CD4-positive, alpha-beta T cell treated with Interleukin-1 beta for 1 hour (primary cell): ENCODE measurements around the gene SPEF2.
A peak's percentile ranks its signal among the peaks of the same experiment; 100 is the strongest.

ENCODE experiments used
- DNase-seq, 2 donors: peaks; one replicate each; pipeline ENCODE4 v3.0.0-alpha.2; 2020 to 2022

Gene SPEF2

DNA sequence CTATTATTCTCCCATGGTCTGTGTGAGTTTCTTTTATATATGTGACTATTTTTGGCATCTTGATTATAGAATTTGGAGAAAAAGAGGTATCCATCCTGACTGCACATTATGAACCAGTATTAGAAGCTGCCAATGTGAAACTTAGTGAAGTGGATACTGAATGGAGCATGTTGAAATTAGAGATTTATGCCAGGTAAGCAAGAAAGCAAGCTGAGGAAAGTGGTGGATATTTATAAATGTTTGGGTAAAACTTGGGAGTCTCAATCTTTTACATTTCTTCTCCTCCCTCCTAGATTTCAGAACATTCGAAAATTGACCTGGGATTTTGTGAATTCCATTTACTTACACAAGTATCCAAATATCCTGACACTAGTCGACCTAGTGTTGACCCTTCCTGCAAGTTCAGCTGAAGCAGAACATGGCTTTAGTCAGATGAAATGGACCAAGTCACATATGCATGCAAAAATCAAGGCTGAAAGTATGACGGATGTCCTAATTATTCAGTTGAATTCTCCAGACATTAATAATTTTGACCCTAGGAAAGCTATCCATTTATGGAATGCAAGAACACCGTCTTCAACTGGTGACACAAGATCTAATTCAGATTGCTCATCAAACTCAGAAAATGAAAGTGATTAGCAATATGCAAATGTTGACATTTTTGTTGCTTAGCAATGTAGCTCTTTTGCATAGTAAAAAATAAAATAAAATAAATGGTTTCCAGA lies 172.2 kb downstream of the SPEF2 start:
- DNase-seq: peak in 1 of 2 donors; percentile 39

DNA sequence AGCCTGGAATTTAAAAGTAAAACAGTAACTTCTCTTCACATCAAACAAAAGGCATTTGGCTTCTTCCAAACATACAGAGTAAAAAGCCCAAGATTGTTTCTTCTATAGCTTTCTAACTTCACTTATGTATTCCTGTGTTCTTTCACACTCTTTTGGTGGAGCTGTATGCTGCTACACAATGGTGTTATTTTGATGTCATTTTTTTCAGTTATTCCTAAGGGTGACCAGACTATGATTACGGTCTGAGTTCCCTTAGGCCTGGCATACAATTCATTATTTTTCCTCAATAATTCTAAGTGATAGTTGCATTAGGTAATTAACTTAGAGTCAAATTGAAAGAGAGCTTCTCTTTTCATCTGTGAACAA lies 172.8 kb downstream of the SPEF2 start:
- DNase-seq: no peak

DNA sequence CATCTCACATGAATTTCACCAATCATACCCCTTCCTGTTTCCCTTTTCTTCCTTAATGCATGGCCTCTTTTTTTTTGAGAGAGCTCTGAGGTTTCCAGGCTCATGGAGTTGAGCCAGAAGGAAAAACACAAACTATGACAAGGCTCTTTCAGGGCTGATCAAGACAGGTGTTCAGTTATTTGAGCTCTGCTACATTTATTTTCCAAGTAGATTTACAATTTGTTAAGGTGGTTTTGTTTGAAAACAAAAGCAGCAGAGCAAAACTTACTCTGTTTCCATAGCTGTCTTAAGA lies 176.6 kb downstream of the SPEF2 start:
- no peak for DNase-seq

GRCh38 chr5:35794684-35795375 lies 177.2 kb downstream of the SPEF2 start:
- no peak for DNase-seq

DNA sequence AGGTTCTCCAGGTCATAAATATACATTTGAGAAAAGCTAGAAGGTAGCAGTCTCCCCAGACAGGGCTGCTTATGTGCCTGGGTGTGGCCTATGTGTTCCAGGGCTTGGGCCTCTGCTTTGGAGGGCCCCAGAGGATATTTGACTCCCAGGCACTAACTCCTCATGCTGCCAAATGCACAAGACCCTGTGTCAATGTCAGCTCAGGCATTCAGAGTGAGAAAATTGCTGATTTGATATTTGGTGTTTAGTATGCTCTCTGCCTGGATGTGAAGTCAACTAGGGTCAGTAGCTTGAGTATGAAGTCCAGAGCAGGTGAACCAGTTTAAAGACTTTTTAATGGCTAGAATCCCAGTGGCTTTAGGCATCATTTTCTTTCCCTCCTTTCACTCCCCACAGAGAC lies 181.5 kb downstream of the SPEF2 start:
- no peak for DNase-seq

GRCh38 chr5:35799753-35800152 lies 182.1 kb downstream of the SPEF2 start:
- DNase-seq: no peak

GRCh38 chr5:35803191-35803651 lies 185.6 kb downstream of the SPEF2 start:
- peak; percentile 22 to 39 for DNase-seq

DNA sequence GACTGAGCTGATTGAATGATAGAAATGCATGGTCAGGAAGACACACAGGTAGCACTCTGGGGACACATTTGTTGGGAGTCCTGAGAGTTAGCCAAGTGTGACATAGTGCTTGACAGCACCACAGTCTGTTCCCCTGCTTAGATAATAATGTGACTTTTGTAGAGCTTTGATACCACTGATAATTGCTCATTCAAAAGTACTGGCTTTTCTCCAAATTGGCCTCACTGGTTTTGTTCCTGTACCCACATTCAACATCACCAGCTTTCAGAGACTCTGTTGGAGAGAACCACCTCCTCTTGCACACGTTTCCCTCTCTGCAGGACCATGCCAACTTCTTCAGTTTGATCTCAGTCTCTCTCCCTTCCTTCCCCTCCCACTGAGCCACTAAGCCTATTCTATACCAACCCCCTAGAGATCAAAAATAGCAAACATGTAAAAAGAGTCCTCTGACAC lies 186.6 kb downstream of the SPEF2 start:
- DNase-seq: no peak

DNA sequence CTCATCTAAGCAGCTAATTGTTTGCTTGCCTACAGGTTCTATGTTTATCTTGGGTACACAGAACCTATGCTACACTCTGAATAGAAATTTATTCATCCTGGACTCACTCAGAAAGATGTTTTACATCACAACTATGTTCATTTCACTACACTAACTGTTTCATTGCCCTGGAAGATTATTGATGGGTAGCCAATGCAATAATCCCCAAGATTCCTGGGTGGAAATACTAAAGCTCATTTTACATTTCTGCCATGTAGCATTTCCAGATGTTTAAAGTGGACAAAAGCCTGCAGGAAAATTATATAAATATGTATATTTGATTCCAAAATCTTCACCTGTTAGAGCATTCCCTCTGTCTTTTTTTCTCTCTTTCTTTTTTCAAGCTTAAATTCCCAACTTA lies 187.2 kb downstream of the SPEF2 start:
- no peak for DNase-seq

GRCh38 chr5:35810601-35811000 lies 192.9 kb downstream of the SPEF2 start:
- peak; percentile 25 to 38 for DNase-seq

GRCh38 chr5:35811108-35811741 lies 193.6 kb downstream of the SPEF2 start:
- peak; percentile 32 to 83 for DNase-seq

DNA sequence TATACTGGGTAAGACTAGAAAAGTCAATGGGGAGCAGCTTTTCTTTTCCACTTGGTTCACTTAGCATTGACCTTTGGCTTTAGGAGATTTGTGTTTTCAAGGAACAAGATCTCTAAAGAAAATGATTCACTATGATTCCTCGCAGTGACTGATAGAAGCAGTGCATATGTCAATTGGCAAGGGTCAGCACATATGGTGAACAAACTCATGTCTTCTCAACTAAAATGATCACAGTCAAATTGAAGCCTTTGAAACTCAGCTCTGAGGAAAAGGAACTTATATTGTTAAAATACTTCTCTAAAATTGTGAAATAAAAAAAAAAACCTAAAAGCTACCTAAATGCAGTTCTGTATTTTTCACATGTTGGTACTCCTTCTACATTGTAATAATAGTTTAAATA lies 195.9 kb downstream of the SPEF2 start:
- DNase-seq: no peak

DNA sequence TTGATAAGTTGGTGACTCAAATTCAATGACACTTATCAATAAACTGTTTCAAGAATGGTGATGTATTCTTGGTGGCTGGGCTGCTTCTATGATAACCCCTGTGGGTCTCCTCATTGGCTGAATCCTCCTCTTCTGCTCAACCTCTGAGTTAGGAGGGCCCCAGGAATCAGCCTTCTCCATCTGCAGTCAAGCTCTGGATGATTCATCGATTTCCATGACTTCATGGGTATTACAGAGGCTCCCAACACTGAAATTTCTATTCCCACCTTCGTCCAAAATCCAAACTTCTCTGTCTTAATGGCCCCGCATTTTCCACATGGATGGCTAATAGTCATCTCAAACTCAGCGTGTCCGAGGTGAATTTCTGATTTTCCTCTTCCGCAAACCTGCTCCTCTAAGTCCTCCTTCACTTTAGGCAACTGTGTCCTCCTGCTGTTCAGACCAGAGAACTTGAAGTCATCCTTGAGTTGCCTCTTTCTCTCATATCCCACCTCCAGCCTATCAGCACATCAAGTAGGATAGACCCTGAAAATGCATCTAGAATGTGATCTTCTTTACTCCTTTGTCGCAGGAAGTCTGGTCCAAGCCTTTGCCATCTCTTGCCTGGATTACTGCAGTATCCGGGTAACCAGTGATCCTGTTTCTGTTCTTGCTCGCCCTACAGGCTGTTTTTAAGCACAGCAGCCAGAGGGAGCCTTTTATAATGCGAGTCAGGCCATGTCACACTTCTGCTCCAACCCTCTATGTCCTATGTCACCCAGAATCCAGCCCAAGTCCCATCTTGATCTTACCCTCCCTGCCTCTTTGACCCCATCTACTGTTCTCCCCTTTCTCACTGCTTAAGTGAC lies 197.7 kb downstream of the SPEF2 start:
- DNase-seq: peak; percentile 34 to 69

DNA sequence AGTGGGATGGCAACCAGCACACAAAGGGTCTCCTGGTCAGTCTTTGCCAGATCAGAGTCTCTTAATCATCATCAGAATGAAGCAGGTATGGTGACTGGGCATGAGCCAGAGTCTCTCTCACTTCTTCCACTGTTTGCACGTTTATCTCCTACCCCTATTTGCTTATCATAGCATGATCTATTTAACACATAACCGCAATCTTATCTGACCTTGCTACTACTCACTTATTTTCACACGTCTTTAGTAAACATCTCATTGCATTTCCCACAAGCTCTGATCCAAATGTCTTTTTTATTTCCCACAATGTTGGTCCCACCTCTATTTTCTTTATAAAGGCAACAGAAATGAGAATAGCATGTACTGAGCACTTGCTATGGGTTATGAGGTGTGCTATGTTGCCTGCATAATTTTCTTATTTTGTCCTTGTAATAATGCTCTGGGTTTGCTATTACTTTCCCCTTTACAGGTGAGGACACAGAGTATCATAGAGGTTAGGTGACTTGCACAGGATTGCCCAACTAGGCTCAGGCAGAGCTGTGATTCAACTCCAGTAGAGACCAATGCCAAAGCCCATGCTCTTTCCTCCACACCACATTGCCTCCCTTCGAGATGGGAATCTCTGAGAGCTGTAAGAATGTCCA lies 199.3 kb downstream of the SPEF2 start:
- DNase-seq: peak in 1 of 2 donors; percentile 50

DNA sequence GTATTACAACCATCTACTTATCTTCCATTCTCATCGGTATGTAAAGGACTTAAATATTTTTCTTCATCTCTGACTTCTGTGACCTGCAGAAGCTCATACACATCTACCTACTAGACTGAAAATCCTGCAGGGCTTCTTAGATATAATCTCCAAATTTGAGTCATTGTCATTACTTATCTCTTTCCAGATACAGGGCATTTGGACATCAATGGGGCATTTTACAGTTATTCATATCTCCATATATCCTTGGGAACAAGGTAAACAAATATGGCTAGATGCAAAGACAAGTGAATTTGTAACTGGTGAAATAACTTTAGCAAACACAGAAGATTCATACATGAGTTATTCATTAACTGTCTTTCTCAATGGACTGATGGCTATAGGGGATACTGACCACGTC lies 201.4 kb downstream of the SPEF2 start:
- no peak for DNase-seq

DNA sequence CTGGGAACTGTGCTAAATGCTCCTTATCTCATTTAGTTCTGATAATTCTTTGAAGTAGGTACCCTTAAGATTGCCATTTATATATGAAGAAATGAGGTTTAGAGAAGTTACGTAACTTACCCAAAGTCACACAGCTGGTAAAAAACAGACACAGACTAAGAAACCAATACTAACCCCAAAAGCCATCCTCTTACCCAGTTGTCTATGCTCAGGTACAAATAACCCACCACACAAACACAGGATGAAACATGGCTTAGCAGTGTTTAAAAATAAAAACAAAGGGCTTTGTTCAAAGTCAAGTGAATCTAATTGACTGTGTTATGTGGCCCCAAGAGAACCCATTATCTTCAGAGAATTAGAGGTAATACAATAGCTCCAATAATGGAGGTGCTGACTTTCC lies 202.0 kb downstream of the SPEF2 start:
- no peak for DNase-seq

GRCh38 chr5:35820735-35821134 lies 203.1 kb downstream of the SPEF2 start:
- DNase-seq: no peak

DNA sequence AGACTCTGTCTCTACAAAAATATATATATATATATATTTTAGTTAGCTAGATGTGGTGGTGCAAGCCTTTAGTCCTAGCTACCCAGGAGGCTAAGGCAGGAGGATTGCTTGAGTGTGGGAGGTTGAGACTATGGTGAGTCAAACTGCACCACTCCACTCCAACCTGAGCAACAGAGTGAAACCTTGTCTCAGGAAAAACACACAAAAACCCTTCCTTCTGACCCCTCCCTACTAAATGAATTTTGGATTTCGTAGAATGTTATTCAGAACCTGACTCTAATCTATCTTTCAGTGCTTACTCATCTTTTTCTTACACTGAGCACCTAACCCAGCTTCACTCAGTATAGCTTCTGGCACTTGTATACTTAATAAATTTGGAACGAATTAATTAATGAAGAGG lies 203.8 kb downstream of the SPEF2 start:
- DNase-seq: no peak

GRCh38 chr5:35822511-35822910 lies 204.8 kb downstream of the SPEF2 start:
- peak; percentile 56 to 67 for DNase-seq

- DNase-seq: peak in 1 of 2 donors; percentile 2
Measured at GRCh38 chr5:35823347-35824098, 205.9 kb downstream of the SPEF2 start.

GRCh38 chr5:35826056-35826455 lies 208.4 kb downstream of the SPEF2 start:
- DNase-seq: no peak

DNA sequence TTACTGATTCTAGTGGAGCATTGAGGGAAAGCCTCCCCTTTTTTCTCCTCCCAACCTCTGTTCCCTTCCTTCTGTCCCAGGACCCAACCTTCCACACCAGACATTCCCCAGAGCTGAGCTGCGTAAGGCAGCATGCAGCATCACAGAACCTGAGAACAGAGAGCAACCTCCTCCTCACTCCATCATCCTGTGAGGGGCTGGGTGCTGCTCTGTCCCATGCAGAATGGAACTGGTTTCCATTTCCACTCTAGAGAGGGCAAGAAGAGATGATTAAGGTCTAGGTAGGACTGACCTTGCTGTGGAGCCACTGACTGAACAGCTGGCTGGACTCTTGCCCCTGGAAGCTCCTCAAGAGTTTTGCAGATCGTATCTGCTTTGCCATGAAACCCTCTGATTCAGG lies 208.9 kb downstream of the SPEF2 start:
- no peak for DNase-seq
